Measurements from ENCODE around the gene DDX27. TPM values are rescaled to one million over a fixed set of nuclear protein-coding genes. Genes with fewer than 3 reads are reported as not detected.
"Not testable (repeated sequence)": the region's sequence is repeated elsewhere in the genome, so short reads cannot be mapped to it uniquely, and the experiment has no call there.

The DDX27 gene
- total RNA-seq, 2 experiments from 2014 or later = 46.1 to 47.6 TPM

DNA sequence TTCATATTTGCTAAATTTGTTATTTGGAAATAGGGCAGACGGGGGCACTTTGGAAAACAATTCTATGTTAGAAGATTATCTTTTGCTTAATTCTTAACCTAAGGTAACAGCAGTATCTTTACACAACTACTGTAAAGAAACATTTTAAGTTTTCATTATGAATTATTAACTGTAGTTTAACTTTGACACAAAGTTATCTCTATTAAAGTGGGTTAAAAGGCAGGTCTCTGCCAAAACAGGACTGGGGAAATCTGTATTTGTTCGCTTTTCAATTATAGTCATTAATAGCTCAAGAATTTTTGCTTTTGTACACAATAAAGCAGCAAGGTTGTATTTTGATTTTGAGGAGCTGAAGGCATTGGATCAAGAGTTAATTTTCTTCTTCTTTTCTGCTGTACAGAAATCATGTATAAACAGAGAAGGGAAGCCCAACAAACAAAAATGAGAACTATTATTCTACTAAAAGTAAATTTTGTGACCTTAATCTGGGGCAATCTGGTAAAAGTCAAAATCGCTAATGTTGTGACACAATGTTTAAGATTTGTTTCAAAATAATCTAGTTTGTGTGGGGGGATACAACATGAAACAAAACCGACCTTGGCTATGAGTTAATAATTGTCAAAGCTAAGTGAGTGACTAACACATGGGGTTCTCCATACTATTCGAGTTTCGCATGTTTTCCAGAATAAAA is 34.0 kb upstream of the DDX27 start:
- ATAC-seq (ENCODE audit: low read depth) = no peak
- Mint-ChIP-seq H3K4me3 (peak overlapping the region; percentile 7), H3K27me3 (peaks cover 4% of the 10 kb centered on the region), H3K9me3 (no peaks in the 10 kb centered on the region), H3K36me3 (peaks cover 15% of the 10 kb centered on the region), H3K27ac (no peak overlapping the region), H3K4me1 (peaks cover 41% of the 10 kb centered on the region)
- POLR2A ChIA-PET = interaction anchor here (0.5 to 1.6 kb wide), 2 partner anchors 12 to 20 kb away, joined by 3 to 7 read pairs; no protein-coding TSS in a partner anchor
- no peak for DNase-seq

GRCh38 chr20:49186535-49187329 is 32.5 kb upstream of the DDX27 start:
- Mint-ChIP-seq H3K9me3 (no peaks in the 10 kb centered on the region), H3K4me1 (peaks cover 35% of the 10 kb centered on the region), H3K36me3 (peaks cover 15% of the 10 kb centered on the region), H3K27ac (peak overlapping the region; percentile 84), H3K27me3 (peaks cover 10% of the 10 kb centered on the region), H3K4me3 (peak overlapping the region; percentile 96)
- POLR2A ChIA-PET = interaction anchor here (0.8 to 4.9 kb wide), 7 partner anchors 8 to 626 kb away, joined by 3 to 28 read pairs (median 7); partner anchors contain the start of genes CSE1L, DDX27 and SLC9A8
- DNase-seq = peak; percentile 45
- ATAC-seq (ENCODE audit: low read depth) = peak; percentile 18

GRCh38 chr20:49187330-49187850 is 31.8 kb upstream of the DDX27 start:
- POLR2A ChIA-PET = interaction anchor here (0.8 to 4.9 kb wide), 11 partner anchors 8 to 1004 kb away, joined by 3 to 28 read pairs (median 4); partner anchors contain the start of genes CSE1L, DDX27 and SLC9A8
- Mint-ChIP-seq H3K27ac (peak overlapping the region; percentile 84), H3K4me1 (peaks cover 32% of the 10 kb centered on the region), H3K27me3 (peaks cover 10% of the 10 kb centered on the region), H3K9me3 (no peaks in the 10 kb centered on the region), H3K36me3 (peaks cover 15% of the 10 kb centered on the region), H3K4me3 (peak overlapping the region; percentile 96)
- DNase-seq (no peak), ATAC-seq (ENCODE audit: low read depth) (peak; percentile 12)

DNA sequence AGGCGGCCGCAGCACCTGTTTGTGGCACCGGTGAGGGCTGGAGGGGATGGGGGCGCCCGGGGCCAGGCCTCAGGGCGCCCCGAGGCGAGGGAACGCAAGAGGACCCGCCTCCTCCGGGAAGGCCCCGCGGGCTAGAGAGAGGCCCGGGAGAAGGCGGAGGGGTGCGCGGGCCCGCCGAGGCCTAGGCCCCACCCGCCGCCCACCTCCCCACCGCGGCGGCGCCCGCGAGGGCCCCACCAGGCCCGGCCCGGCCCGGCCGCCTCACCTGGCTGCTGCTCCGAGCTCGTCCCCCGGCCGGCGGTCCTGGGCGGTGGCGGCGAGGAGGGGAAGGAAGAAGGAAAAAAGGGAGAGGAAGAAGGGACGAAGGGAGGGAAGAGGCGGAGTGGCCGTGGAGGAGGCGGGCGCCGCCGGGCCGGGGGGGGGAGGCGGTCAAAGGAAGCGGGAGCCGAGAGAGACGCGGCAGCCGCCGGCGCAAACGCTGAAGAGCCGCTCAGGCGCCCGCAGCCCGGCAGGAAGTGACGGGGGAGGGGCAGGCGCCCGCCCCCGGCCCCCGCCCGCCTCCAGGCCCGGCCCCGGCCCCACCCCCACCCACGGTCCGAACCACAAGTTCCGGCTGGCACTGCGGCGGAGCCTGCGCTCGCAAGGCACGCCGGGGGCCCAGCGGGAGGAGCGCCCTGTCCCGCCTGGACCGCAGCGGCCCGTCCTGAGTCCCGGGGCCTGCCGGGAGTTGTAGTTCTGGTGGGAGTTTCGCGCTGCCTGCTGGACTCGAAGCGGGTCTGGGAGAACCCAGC is 31.2 kb upstream of the DDX27 start, which contains the start of gene STAU1:
Gene STAU1 (minus strand): TSS at position 484 of the 791 bp plus-strand sequence. CDS start 22,133 bp downstream, outside the sequence.
- POLR2A ChIA-PET = interaction anchor here (0.8 to 4.9 kb wide), 11 partner anchors 8 to 1004 kb away, joined by 3 to 28 read pairs (median 4); partner anchors contain the start of genes CSE1L and DDX27
- Mint-ChIP-seq H3K9me3 (no peaks in the 10 kb centered on the region), H3K4me1 (peaks cover 25% of the 10 kb centered on the region), H3K27me3 (peaks cover 10% of the 10 kb centered on the region), H3K4me3 (peak within 1 kb of the TSS; percentile 96), H3K27ac (peak within 1 kb of the TSS; percentile 88), H3K36me3 (peaks cover 15% of the 10 kb centered on the region)
- ATAC-seq (ENCODE audit: low read depth) = peak; percentile 94
- peak; percentile 93 for DNase-seq

DNA sequence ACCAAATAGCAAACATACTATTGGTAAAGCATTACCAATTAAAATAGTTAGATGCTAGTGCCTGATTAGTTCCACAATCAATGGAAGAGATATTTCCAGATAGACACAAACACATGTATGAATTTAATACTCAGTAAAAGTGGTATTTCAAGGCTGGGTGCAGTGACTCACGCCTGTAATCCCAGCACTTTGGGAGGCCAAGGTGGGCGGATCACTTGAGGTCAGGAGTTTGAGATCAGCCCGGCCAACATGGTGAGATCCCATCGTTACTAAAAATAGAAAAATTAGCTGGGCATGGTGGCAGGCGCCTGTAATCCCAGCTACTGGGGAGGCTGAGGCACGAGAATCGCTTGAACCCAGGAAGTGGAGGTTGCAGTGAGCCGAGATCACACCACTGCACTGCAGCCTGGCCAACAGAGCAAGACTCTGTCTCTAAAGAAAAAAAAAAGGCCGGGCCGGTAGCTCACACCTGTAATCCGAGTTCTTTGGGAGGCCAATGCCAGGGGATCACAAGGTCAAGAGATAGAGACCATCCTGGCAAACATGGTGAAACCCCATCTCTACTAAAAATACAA is 26.2 kb upstream of the DDX27 start:
- not testable (repeated sequence) for DNase-seq, H3K9me3 Mint-ChIP-seq

DNA sequence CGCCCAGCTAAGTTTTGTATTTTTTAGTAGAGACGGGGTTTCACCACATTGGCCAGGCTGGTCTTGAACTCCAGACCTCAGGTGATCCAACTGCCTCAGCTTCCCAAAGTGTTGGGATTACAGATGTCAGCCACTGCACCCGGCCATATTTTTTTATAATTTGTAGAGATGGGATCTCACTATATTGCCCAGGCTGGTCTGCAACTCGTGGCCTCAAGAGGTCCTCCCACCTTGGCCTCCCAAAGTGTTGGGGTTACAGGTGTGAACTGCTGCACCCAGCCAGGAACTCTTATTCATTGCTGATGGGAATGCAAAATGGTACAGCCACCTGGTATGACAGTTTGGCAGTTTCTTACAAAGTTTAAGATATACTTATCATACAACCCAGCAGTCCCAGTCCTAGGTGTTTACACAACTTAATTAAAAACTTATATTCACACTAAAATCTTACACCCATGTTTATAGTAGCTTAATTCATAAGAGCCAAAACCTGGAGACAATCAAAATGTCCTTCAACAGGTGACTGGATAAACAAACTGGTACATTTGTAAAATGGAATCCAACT is 19.4 kb upstream of the DDX27 start:
- Mint-ChIP-seq H3K36me3 (no peaks in the 10 kb centered on the region), H3K4me3 (no peak overlapping the region), H3K9me3 (no peaks in the 10 kb centered on the region), H3K27ac (no peak overlapping the region), H3K27me3 (peaks cover 4% of the 10 kb centered on the region), H3K4me1 (no peaks in the 10 kb centered on the region)
- no peak for ATAC-seq (ENCODE audit: low read depth)
- no peak for DNase-seq
- POLR2A ChIA-PET = no interaction called here

More for the DNA sequence above, 26.2 kb upstream of the DDX27 start:
- H3K27ac Mint-ChIP-seq; H3K4me3 Mint-ChIP-seq; POLR2A ChIA-PET; ATAC-seq (ENCODE audit: low read depth); H3K36me3 Mint-ChIP-seq; H3K4me1 Mint-ChIP-seq: not testable (repeated sequence)
- peaks cover 12% of the 10 kb centered on the region for H3K27me3 Mint-ChIP-seq

DNA sequence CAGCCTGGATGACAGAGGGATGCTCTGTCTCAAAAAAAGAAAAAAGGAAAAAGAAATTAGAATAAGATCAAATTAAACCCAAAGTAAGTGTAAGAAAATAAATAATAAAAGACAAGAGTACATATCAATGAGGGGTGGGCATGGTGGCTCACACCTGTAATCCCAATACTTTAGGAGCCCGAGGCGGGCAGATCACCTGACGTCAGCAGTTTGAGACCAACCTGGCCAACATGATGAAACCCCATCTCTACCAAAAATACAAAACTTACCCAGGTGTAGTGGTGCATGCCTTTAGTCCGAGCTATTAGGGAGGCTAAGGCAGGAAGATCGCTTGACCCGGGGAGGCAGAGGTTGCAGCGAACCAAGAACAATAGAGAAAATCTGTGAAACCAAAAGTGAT is 16.2 kb upstream of the DDX27 start:
- POLR2A ChIA-PET = interaction anchor here (0.7 kb wide), 1 partner anchor 129 kb away, joined by 3 read pairs; no protein-coding TSS in a partner anchor
- ATAC-seq (ENCODE audit: low read depth) (no peak), DNase-seq (no peak)
- Mint-ChIP-seq H3K9me3 (no peaks in the 10 kb centered on the region), H3K27ac (no peak overlapping the region), H3K36me3 (no peaks in the 10 kb centered on the region), H3K4me1 (no peaks in the 10 kb centered on the region), H3K4me3 (no peak overlapping the region), H3K27me3 (peaks cover 4% of the 10 kb centered on the region)

- ATAC-seq (ENCODE audit: low read depth) (no peak), DNase-seq (no peak)
- Mint-ChIP-seq H3K9me3 (no peaks in the 10 kb centered on the region), H3K27me3 (peaks cover 4% of the 10 kb centered on the region), H3K4me3 (no peak overlapping the region), H3K36me3 (no peaks in the 10 kb centered on the region), H3K27ac (no peak overlapping the region), H3K4me1 (no peaks in the 10 kb centered on the region)
- POLR2A ChIA-PET = interaction anchor here (0.6 to 0.7 kb wide), 2 partner anchors 10 to 130 kb away, joined by 3 to 4 read pairs; no protein-coding TSS in a partner anchor
Measured at GRCh38 chr20:49203746-49204145, 15.5 kb upstream of the DDX27 start.

DNA sequence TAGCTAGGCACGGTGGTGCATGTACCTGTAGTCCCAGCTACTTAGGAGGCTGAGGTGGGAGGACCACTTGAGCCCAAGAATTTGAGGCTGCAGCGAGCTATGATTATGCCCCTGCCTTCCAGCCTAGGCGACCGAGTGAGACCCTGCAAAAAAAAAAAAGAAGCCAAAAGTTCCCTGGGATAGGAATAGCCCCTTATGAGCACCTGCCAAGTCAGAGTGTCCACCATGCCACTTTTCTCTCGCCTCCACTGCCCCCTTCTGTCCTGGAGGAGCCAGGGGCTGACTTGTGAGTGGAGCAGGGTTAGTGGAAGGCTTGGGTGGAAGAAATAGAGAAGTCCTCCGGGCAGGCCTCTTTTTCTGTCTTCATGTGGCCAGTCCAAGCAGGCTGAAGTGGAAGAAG is 12.1 kb upstream of the DDX27 start:
- DNase-seq (no peak), ATAC-seq (ENCODE audit: low read depth) (no peak)
- H3K4me1 Mint-ChIP-seq = no peaks in the 10 kb centered on the region
- H3K36me3 Mint-ChIP-seq = no peaks in the 10 kb centered on the region
- POLR2A ChIA-PET = interaction anchor here (1.7 kb wide), 1 partner anchor 12 kb away, joined by 4 read pairs; the partner anchor contains the start of gene DDX27
- H3K27me3 Mint-ChIP-seq = no peaks in the 10 kb centered on the region
- no peak overlapping the region for H3K4me3 Mint-ChIP-seq
- H3K9me3 Mint-ChIP-seq = peaks cover 4% of the 10 kb centered on the region
- H3K27ac Mint-ChIP-seq = no peak overlapping the region

DNA sequence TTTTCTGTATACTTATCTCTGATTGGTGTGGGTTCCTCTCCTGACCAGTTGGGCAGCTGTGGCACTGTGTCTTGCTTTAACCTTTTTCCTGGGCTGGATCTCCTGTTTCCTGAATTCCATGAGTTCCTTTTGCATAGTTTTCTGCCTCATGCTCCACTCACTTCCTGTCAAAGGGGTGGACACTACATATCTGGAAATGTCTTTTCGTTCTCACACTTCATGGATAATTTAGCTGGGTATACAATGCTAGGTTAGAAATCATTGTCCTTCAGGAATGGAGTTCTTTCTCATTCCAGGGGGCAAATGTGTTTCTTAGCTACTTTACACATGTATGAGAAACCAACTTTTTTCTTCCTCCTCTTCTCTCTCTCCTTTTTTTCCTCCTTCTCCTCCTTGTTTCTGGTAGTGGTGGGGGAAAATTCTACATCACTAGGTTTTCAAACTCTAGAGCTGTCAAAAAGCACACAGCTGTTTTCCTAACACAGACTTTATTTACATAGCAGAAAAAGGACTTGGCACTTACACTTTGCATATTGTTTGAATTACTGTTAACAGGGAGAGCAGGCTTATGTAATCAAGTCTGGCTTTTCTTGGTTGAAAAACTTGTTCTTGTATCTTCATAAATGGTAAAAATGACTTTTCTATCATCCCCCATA is 9.0 kb upstream of the DDX27 start:
- H3K4me3 Mint-ChIP-seq = no peak overlapping the region
- DNase-seq (no peak), ATAC-seq (ENCODE audit: low read depth) (no peak)
- POLR2A ChIA-PET = no interaction called here
- H3K4me1 Mint-ChIP-seq = no peaks in the 10 kb centered on the region
- H3K36me3 Mint-ChIP-seq = no peaks in the 10 kb centered on the region
- peaks cover 4% of the 10 kb centered on the region for H3K9me3 Mint-ChIP-seq
- no peak overlapping the region for H3K27ac Mint-ChIP-seq
- no peaks in the 10 kb centered on the region for H3K27me3 Mint-ChIP-seq

GRCh38 chr20:49210757-49211110 is 8.5 kb upstream of the DDX27 start:
- H3K27me3 Mint-ChIP-seq = no peaks in the 10 kb centered on the region
- POLR2A ChIA-PET = no interaction called here
- no peaks in the 10 kb centered on the region for H3K36me3 Mint-ChIP-seq
- ATAC-seq (ENCODE audit: low read depth) (no peak), DNase-seq (no peak)
- no peaks in the 10 kb centered on the region for H3K4me1 Mint-ChIP-seq
- H3K4me3 Mint-ChIP-seq = no peak overlapping the region
- peaks cover 4% of the 10 kb centered on the region for H3K9me3 Mint-ChIP-seq
- H3K27ac Mint-ChIP-seq = no peak overlapping the region

DNA sequence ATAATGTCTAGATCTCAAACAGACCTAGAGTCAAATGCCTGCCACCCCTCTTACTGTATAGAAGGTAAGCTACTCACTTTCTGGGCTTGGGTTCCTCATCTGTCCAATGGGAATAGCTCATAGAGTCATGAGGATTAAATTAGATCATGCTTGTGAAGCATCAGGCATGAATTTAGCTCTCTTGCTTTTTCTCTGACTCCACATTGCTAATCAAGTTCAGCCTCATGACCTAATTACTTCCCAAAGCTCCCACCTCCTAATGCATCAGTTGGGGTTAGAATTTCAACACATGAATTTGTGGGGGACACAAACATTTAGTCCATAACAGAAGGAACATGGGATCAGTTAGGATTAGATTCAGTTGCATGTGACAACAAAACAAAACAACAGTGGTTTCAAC is 4.6 kb upstream of the DDX27 start:
- Mint-ChIP-seq H3K36me3 (no peaks in the 10 kb centered on the region), H3K4me3 (no peak overlapping the region), H3K27ac (no peak overlapping the region), H3K27me3 (no peaks in the 10 kb centered on the region), H3K9me3 (peaks cover 4% of the 10 kb centered on the region), H3K4me1 (peaks cover 6% of the 10 kb centered on the region)
- DNase-seq = no peak
- POLR2A ChIA-PET = interaction anchor here (0.6 kb wide), 1 partner anchor 291 kb away, joined by 3 read pairs; no protein-coding TSS in a partner anchor
- no peak for ATAC-seq (ENCODE audit: low read depth)
